Pancreas (tissue), 10 donors: ENCODE results near the gene EPHA6. TPM values are rescaled to one million over a fixed set of nuclear protein-coding genes. Genes with fewer than 3 reads are reported as not detected.

Experiments used
- ATAC-seq, 4 donors: fragments of 200-7000 bp; cut with Tn5 transposase; one replicate each; pipeline versions ENCODE4 v1.8.0 to v1.9.1; 2020; ENCODE audit warnings: mild to moderate bottlenecking in 4 of 4, moderate library complexity in 4 of 4
- DNase-seq, 6 donors: peaks; one replicate each; pipeline ENCODE4 v3.0.0-alpha.2; 2020
- FAIRE-seq: peaks from 2 replicates; lab custom pipeline; 2012; peaks lifted over from hg19 to GRCh38; lab: Jason Lieb, UNC
- H3K27ac ChIP-seq, 4 donors: fragments of 200-600 bp; sonication (generic); 1 replicate in 3 of 4; 2 replicates in 1 of 4; pipeline versions ENCODE4 v1.5.0 to v1.8.0; 2020
- H3K27me3 ChIP-seq, 4 donors: fragments of 200-600 bp; one replicate each; pipeline ENCODE4 v1.8.0; 2021
- H3K36me3 ChIP-seq, 3 donors: fragments of 200-600 bp; sonication (generic) in 1 of 3; one replicate each; pipeline versions ENCODE4 v1.5.0 to v1.8.0; 2020 to 2021
- H3K4me1 ChIP-seq, 3 donors: fragments of 200-600 bp; one replicate each; pipeline ENCODE4 v1.8.0; 2021
- H3K4me3 ChIP-seq, 4 donors: fragments of 200-600 bp; sonication (generic) in 2 of 4; one replicate each; pipeline versions ENCODE4 v1.5.0 to v1.8.0; 2020 to 2021
- H3K9me3 ChIP-seq, 4 donors: fragments of 200-600 bp; one replicate each; pipeline ENCODE4 v1.8.0; 2021
- WGBS, 2 donors: extraction: QIAGEN DNeasy Blood & Tissue Kit; methylation state at CpG; one replicate each; pipeline ENCODE4 v1.1.7; 2013; 5-methylcytosine and 5-hydroxymethylcytosine counted together
- intact Hi-C, 3 donors: fragments of 100-400 bp; cut with DNase I; formaldehyde crosslinking; loops; one replicate each; pipeline versions ENCODE4 v1.11.1 to v1.14.2; 2022
- polyA plus RNA-seq, 2 donors: library from polyadenylated mRNA; stranded (reverse); fragments of 200-250 nt; gene quantifications; one replicate each; pipeline ENCODE4 v1.2.3, GENCODE V29; 2013
- total RNA-seq, 6 donors: library from RNA; stranded (reverse); fragmentation: NEBNext Ultra II Directional in 4 of 6; extraction: Animal tissue kit (Norgen Biotek cat#: 25700) in 4 of 6; gene quantifications; one replicate each; pipeline versions ENCODE4 v1.2.1 to v1.2.4, GENCODE V29; 2021 to 2023
- TF ChIP-seq, protein P1 (sequence below), 4 donors: fragments of 200-600 bp; sonication (generic) in 3 of 4; IDR thresholded peaks; one replicate each; pipeline versions ENCODE4 v1.5.0 to v1.8.0; 2021; ENCODE audit warnings: antibody characterized with exemption in 4 of 4
- donor health status: healthy with polysubstance abuse.
- donor health status: DM: no; HTN: no; CAD: no; lungs with moderate emphysema.
- donor health status: DM: no; HTN: no; CAD: no.
- donor health status: control.
- donor health status: control.
- donor health status: Bipolar disorder and iron deficiency.
- donor health status: DM: yes; HTN: yes; CAD: no.
- donor health status: DM: no; HTN: no; CAD: no.
- donor health status: DM: no; HTN: no; CAD: no.
- donor health status: DM: yes; HTN: yes; CAD: no.

Gene EPHA6
- total and polyA plus RNA-seq, 8 donors, result 0.15 to 1.1 (median 0.57) TPM

DNA sequence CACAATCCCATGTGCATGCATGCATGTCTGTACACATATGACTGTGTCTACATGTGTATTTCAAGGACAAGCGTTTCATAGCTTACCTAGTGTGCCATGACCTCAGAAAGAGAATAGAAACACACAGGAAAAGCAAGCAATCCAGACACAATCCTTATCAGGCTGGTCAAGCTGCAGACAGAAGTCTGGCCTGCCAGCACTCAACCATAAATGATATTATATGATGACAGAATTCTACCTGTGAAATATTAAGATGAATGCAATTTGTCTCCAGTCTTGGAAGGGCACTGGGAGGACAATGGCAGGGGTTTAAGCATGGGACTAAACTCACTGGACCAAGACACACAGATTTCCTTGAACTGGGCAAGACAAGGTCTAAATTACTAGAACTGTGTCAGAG is 899.2 kb downstream of the EPHA6 start:
- H3K27ac ChIP-seq, result no peak overlapping the region
- intact Hi-C loops, result no loop called here
- H3K4me1 ChIP-seq, result no peaks in the 10 kb centered on the region
- TF ChIP-seq, protein P1, sequence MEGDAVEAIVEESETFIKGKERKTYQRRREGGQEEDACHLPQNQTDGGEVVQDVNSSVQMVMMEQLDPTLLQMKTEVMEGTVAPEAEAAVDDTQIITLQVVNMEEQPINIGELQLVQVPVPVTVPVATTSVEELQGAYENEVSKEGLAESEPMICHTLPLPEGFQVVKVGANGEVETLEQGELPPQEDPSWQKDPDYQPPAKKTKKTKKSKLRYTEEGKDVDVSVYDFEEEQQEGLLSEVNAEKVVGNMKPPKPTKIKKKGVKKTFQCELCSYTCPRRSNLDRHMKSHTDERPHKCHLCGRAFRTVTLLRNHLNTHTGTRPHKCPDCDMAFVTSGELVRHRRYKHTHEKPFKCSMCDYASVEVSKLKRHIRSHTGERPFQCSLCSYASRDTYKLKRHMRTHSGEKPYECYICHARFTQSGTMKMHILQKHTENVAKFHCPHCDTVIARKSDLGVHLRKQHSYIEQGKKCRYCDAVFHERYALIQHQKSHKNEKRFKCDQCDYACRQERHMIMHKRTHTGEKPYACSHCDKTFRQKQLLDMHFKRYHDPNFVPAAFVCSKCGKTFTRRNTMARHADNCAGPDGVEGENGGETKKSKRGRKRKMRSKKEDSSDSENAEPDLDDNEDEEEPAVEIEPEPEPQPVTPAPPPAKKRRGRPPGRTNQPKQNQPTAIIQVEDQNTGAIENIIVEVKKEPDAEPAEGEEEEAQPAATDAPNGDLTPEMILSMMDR (IDR thresholded peaks at IDR 0.05), result no peak
- no peaks in the 10 kb centered on the region for H3K27me3 ChIP-seq
- no peaks in the 10 kb centered on the region for H3K36me3 ChIP-seq
- FAIRE-seq (no peak), ATAC-seq (no peak), DNase-seq (no peak)
- no peaks in the 10 kb centered on the region for H3K9me3 ChIP-seq
- no peak overlapping the region for H3K4me3 ChIP-seq
- WGBS, 2 donors, result 59 to 64% methylated on average over 1 of the region's 1 CpG

DNA sequence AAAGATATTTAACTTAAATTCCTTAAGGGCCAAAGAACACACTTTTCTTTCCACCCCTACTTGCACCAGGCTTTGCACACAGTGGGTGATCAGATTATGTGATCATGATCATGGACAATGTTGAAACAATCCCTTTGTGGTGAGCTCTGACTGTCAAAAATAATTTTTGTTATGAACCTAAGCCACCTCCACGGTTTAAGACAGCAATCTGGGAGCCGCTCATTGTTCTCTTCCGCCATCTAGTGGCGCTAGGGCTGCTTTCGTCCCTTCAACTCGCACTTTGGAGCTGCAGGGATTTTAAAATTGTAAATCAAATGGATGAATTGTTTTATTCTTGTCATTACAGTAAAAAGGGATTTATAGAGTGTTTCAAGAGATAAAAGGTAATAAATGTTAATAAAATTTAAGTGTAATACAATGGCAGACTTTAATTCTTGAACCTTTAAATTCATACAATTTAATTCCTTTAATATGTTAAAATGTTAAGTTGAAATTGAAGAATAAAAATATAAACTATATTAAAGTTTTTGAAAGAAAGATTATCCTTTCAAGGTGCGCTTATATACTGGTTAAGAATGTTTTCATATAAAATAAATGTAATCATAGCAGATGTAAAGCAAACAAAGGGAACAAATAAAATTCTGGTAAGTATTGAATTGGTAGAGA is 904.9 kb downstream of the EPHA6 start:
- DNase-seq (peak; percentile 37 to 68 (median 47)), ATAC-seq (peak; percentile 88 to 95 (median 94)), FAIRE-seq (peak; percentile 94)
- Histone ChIP-seq H3K27ac (no peak overlapping the region), H3K4me3 (no peak overlapping the region), H3K4me1 (no peaks in the 10 kb centered on the region), H3K9me3 (no peaks in the 10 kb centered on the region), H3K27me3 (no peaks in the 10 kb centered on the region), H3K36me3 (no peaks in the 10 kb centered on the region)
- intact Hi-C loops, result no loop called here
- TF ChIP-seq, protein P1 (IDR thresholded peaks at IDR 0.05), result peak; percentile 59 to 83 (median 74)
- 1 to 2% methylated on average over 7 of the region's 7 CpGs for WGBS, 2 donors

DNA sequence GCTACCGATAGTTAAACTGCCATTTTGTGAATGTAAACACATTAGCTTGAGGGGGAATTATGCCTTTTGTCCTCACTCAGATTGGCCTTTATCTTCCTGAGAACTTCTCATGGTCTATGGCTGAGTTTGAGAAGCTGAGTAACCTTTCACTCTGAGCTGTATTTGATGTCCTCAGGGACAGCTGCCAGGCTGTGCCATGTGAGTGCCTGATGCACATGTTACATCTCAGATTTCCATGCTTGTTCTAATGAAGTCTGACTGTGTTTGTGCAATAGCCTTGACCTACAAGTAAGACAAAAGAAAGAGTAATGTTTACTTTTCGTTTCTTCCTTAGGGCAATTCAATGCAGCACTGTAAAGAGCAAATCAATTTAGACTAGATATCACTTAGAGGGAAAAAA is 906.0 kb downstream of the EPHA6 start:
- Histone ChIP-seq H3K27ac (no peak overlapping the region), H3K27me3 (no peaks in the 10 kb centered on the region), H3K9me3 (no peaks in the 10 kb centered on the region), H3K36me3 (no peaks in the 10 kb centered on the region), H3K4me1 (no peaks in the 10 kb centered on the region), H3K4me3 (no peak overlapping the region)
- intact Hi-C loops, result no loop called here
- ATAC-seq, result no peak
- no peak for FAIRE-seq
- no peak for DNase-seq
- TF ChIP-seq, protein P1 (IDR thresholded peaks at IDR 0.05), result no peak
- 34 to 43% methylated on average over 2 of the region's 2 CpGs for WGBS, 2 donors

DNA sequence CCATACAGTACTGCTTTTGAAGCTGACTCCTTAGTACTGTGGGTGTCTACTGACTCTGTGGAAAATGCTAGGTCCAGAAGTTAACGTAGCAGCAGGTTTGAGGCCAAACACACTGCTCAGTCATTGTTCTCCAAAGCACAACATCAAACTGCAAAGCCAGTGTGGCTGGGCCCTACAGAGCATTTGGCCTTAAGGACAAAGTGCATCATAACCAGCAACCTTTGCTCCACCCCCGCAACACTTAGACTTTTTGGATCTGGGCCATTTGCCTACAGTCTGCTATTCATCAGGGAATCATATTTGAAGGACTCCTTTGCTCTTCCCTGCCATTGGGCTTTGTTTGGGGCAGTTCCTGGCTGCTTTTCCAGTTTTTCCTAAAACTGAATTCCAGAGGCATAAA is 907.1 kb downstream of the EPHA6 start:
- Histone ChIP-seq H3K27ac (no peak overlapping the region), H3K4me3 (no peak overlapping the region), H3K9me3 (no peaks in the 10 kb centered on the region), H3K36me3 (no peaks in the 10 kb centered on the region), H3K4me1 (no peaks in the 10 kb centered on the region), H3K27me3 (no peaks in the 10 kb centered on the region)
- TF ChIP-seq, protein P1 (IDR thresholded peaks at IDR 0.05), result no peak
- no peak for ATAC-seq
- no peak for FAIRE-seq
- no peak for DNase-seq
- 55 to 73% methylated on average over 2 of the region's 2 CpGs for WGBS, 2 donors
- intact Hi-C loops, result no loop called here

DNA sequence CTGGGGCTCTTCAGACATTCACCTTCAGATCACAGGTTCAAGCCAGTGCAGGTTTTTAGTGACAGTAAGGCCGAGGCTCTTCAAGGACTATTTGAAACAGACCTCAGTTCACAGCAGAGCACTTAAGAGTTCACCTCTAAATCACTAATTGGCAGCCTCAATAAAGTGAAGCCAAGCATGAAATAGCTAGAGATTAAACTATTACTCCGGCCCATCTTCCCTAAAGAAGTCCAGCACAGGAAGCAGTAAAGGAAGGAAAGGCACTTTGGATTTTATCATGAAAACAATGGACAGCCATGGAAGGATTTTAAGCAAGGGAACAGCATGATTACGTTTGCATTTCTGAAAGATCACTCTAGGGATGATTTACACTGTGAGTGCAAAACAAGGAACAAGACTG is 922.5 kb downstream of the EPHA6 start:
- Histone ChIP-seq H3K4me3 (no peak overlapping the region), H3K36me3 (no peaks in the 10 kb centered on the region), H3K9me3 (no peaks in the 10 kb centered on the region), H3K27ac (no peak overlapping the region), H3K4me1 (no peaks in the 10 kb centered on the region), H3K27me3 (no peaks in the 10 kb centered on the region)
- no peak for DNase-seq
- WGBS, 2 donors, result 49% methylated on average over 3 of the region's 3 CpGs
- ATAC-seq, result no peak
- TF ChIP-seq, protein P1 (IDR thresholded peaks at IDR 0.05), result no peak
- no peak for FAIRE-seq
- intact Hi-C loops, result no loop called here
